Stimulated activated CD8-positive, alpha-beta memory T cell treated with anti-CD3 and anti-CD28 coated beads, Interleukin-4, amount 100 ng/mL, for 4 hours (primary cell): ENCODE measurements around the gene PHKB.
"Not testable (repeated sequence)": the region's sequence is repeated elsewhere in the genome, so short reads cannot be mapped to it uniquely, and the experiment has no call there.

ENCODE experiments used
- DNase-seq, 2 donors: peaks; one replicate each; pipeline ENCODE4 v3.0.0-alpha.2; 2020; ENCODE audit warnings: low read depth in 2 of 2, low spot score in 1 of 2

PHKB gene

GRCh38 chr16:47672475-47672874 lies 211.3 kb downstream of the PHKB start:
- DNase-seq, result no peak

GRCh38 chr16:47676635-47677177 lies 215.6 kb downstream of the PHKB start:
- DNase-seq, result no peak

GRCh38 chr16:47681571-47681970 lies 220.4 kb downstream of the PHKB start:
- DNase-seq, result not testable (repeated sequence)

DNA sequence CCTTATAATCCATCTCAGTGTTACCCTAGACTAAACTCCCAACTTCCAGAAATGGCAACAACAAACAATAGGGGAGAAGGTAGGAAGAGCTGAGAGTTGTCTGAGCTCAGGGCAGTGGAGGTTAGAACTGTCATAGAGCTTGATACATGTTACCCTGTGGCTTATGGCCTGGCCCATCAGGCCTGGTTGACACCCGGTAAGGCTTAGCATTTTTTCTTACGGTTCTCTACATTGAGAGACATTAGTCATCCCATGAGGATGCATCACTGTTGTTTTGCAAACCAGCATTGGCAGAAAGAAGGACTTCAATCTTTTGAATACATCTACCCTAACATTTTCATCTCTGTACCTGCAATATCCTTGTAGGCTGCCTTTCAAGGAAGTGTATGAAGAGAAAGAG lies 226.6 kb downstream of the PHKB start:
- no peak for DNase-seq

DNA sequence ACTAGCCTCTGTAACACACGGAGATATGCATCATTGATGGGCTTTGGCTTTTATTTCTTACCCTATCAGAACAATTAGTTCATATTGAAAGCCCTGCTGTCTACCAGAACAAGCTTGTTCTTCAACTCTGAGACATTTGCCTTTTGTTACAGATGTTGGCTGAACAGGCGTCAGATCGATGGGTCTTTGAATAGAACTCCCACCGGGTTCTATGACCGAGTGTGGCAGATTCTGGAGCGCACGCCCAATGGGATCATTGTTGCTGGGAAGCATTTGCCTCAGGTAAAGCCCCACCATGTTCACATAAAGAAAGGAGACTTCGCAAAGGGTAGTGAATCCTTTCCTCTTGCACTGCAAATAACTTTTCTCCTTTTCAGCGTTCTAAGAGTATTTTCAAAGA lies 232.1 kb downstream of the PHKB start:
- DNase-seq, result no peak

GRCh38 chr16:47694543-47694942 lies 233.4 kb downstream of the PHKB start:
- no peak for DNase-seq

- DNase-seq, result no peak
Observed at GRCh38 chr16:47695756-47696155, 234.6 kb downstream of the PHKB start.

GRCh38 chr16:47697826-47698225 lies 236.7 kb downstream of the PHKB start:
- no peak for DNase-seq

DNA sequence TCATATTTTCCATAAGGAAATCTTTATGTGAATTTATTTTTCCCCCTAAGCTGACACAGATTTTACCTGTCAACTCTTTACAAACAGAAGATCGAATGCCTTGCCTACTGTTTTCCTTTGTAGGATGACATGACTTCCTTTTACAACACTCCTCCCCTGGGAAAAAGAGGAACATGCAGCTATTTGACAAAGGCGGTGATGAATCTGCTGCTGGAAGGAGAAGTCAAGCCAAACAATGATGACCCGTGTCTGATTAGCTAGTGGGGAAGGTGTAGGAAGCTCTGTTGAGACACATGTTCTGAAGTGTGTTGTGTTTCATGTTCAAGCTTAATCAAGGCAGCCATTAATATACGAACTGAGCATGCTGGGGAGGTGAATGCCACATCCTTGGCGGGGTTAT lies 238.0 kb downstream of the PHKB start:
- DNase-seq, result no peak

DNA sequence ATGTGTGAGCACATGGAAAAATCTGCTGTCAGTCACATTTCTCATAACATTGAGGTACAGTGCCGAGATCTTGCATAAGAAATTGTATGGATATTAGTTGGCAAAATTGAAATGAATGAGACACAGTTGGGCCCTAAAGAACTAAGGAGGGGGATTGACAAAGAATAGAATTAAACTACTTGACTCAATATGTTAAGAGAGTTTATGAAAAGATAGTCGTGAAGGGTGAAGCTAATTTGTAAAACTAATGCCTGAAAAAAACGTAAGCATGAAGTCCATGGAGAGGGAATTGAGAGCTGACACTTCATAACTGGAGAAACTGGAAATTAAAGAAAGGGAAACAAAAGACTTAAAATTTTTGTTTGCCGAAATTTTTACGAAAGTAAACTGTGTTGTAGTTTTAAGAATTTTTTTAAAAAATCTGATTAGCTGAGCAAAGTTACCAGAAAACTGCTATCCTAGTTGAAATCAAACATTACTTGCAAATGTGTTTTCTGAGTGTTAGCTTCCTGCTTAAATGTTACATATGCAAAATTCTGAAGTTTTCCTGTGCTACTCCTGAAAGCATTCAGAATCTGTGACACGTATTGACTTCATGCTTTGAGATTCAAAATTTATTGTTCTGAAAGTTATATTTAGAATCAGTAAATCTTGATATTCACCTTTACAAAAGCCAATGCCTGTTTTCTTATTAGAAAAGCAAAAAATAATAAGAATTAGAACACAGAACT lies 239.9 kb downstream of the PHKB start:
- no peak for DNase-seq

DNA sequence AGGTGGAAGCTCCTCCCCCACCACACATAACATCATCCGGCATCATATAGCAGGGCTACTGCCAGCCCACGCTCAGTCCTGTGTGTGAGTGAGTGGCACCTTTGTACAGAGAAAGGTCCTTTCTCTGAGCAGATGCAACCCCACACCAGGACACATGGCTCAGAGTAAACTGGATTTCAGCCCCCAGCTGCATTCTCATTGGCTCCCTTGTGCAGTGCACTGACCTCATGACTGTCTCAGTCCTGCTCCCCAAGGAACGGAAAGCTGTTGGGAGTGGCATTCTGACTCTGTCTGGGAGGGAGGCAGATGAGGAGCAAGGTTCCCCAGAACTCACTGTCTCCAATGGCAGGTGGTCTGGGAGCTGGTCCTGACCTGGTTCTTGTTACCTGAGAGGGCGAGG lies 244.1 kb downstream of the PHKB start:
- DNase-seq, result no peak

- DNase-seq, result no peak
Observed at GRCh38 chr16:47711809-47712208, 250.7 kb downstream of the PHKB start.

DNA sequence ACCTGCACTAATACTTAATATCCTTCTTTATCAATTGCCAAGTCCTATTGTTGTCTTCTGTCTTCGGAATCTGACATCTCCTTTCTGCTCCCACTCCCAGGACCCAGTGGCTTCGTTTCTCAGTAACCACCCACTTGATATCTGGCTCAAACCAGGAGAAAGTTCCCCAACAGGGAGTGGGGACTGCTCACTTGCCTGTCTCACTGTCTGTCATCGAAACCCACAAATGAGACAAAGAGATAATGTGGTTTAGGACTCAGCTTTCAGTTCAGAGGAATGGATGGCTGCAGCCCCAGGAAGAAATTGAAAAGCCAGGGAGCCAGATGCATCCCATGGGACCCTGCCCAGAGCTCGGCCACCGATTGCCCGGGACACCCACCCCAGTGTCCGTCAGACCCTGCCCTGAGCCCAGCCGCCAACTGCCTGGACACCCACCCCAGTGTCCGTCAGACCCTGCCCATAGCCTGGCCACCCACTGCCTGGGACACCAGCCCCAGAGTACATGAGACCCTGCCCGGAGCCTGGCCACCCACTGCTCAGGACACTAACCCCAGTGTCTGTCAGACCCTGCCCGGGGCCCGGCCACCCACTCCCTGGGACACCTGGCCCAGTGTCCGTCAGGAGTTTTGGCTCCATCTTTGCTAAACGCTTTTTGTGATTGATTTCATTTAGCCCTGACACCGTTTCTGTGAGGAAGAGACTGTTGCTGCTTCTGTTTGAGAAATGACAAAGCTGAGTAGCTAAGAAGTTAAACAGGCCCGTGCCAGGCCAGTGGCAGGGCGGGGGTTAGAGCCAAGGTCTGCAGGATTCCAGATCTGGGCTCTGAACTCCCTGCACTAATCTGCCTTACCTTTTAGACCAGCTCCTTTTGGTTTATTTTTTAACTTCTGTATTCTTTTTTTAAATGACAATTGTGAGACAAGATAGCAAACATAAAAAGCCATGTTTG lies 251.4 kb downstream of the PHKB start:
- DNase-seq, result no peak

DNA sequence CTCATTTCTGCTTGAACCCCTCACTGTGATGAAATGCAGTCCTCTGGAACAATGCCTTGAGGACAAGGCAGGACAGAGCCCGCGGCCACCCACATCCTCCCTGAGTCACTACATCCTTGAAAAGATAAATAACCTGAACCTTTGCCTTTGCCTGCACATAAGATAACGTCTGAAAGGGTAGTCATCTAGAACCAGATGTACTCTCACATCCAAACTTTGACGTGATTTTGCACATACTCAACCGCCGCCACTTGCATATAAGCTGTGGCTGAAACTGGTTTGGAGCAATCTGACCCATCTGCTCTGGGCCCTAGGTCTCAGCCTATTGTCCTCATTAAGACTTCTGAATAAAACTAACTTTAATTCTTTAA lies 252.1 kb downstream of the PHKB start:
- DNase-seq, result no peak

DNA sequence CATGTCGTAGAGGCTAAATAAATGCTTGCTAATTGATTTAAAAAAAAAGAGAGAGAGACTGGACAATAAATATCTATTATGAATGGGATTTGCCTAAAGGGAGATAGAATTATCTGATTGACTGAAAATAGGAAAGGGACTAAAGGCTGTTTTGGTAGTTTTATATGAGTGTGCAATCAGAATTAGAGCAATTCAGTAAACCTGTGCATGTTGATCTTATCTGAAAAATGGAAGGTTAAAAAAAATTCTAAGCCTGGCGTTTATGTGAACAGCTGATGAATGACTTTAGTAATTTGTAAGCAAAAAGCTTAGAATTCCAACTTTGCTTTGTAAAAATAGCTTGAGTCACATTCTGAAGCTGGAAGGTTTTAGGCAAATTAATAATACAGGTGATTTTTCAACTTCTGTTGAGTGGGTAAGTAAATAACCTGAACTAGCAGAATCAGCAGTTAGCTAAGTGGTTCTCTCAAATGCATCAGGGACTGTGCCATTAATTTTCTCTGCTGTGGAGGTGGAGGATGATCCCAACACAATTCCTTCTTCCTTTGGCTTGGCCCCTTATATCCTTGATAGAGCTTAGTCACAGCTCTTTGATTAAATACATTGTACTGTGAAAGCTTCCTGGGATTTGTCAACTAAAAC lies 254.4 kb downstream of the PHKB start:
- no peak for DNase-seq

DNA sequence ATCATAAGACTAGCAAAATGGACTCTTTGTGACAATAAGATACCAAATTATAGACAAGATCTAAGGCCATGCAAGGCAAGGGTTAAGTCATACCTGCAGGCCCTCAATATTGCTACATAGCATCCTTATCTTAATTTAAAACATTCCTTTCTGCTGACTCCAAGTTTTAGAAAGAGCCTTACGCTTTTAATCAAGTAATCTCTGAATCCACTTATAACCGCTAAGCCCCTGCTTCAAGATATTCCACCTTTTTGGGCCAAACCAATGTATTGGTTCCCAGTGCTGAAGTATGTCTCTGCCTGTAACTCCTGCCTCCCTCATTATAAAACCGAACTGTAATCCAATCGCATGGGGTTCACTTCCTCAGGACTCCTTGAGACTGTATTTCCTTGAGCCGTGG lies 255.4 kb downstream of the PHKB start:
- no peak for DNase-seq

DNA sequence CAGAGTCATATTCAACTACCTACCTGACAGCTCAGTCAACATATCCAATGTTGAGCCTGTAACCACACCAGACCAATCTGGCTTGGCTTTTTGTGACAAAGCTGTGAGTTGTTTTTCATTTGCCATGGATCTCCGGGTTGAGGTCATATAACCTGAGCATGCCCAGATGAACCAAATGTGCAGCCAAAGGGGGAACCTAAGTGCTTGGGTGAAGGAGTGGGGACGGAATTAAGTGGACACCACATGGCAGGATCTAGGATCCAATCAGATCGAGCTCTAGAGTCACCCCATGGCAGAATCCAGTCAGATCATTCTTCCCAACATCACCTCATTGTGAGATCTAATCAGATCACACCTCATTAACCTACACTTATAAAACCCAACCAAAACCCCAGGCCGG lies 258.6 kb downstream of the PHKB start:
- no peak for DNase-seq

GRCh38 chr16:47721006-47721637 lies 260.0 kb downstream of the PHKB start:
- no peak for DNase-seq

DNA sequence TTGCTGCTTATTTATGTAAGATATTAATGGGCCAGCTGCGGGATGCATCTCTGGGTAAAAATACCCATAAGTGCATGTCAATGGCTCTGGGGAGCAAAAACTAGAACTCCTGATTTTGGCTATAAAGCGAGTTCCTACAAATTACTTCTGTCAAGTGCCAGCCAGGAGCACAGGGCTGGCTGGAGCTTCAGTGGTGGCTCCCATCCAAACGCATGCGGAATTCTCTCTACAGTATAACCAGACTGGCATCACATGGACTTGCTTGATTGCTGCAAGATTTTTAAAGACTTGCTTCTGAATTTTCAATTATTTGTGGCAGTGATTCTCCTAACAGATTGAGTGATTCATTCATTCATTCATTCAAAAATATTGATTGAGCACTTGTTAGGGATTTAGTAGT lies 260.9 kb downstream of the PHKB start:
- DNase-seq, result no peak

DNA sequence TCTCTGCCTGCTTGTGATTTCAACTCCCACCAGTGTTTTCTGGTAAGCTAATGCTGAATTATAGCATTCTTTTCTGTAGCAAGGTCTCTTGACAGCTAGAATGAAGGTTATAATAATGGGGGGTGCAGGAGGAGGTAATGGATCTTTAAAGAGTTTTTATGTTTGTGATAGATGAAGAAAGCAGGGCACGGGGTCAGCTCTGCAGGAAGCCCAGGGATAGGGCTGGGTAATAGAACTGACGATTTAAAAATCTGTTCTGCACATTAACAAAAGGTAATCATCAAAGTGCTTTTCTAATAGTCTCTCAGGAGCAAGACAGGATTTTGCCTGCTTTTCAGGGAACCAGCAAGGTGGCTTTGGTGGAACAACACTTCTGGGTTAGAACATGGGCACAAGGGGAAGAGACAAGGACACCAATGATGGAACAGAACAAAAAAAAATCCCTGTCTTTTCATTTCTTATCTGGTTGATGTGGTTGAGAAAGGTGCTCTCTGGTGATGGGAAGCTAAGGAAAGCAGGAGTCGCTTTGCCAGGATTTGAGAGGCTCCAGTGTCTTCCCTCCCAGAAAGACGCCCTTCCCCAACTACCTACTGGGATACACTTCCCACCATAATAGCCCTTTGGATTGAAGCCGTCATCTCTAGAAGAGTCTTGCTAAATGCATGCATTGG lies 263.1 kb downstream of the PHKB start:
- no peak for DNase-seq
